ENCODE results near the gene HERC6.
"Not testable (repeated sequence)": the region's sequence is repeated elsewhere in the genome, so short reads cannot be mapped to it uniquely, and the experiment has no call there.

HERC6 gene

GRCh38 chr4:88447371-88448095 lies 68.9 kb downstream of the HERC6 start:
- peak; percentile 58 to 78 (median 58) for DNase-seq

- DNase-seq = not testable (repeated sequence)
These were observed 69.6 kb downstream of the HERC6 start for GRCh38 chr4:88448211-88448765.

DNA sequence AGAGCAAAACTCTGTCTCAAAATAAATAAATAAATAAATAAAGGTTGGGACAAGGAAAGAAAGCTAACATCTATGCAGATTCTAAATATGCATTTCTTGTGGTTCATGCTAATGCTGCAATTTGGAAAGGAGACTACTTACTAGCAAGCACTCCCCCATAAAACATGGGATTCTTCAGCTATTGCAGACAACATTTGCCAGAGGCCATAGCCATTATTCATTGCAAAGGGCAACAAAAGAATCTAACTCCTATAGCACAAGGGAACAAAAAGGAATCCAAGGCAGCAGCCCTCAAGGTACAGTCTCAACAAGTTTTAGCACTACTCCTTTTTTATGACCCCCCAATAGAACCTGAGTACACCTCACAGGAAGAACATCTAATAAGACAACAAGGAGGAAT lies 70.2 kb downstream of the HERC6 start:
- DNase-seq = no peak

GRCh38 chr4:88449290-88449689 lies 70.6 kb downstream of the HERC6 start:
- no peak for DNase-seq

DNA sequence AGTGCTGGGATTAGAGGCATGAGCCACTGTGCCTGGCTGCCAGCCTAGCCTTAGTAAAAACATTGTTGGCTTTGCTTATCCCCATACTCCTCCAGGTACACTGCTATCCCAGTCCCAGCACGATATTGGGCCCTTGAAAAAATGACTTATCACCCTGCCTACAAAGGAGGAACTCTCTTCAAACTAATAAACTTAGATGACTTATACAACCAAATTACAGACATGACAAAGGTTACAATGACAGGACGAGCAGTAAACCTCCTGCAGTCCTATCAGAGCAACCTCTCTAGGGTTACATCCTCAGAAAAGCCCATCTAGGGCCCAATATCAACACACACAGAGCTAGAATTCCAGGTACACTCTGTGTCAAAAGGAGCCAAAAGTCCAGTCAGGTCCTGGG lies 72.6 kb downstream of the HERC6 start:
- no peak for DNase-seq

- DNase-seq = no peak
These were observed 74.3 kb downstream of the HERC6 start for GRCh38 chr4:88452912-88453311.

DNA sequence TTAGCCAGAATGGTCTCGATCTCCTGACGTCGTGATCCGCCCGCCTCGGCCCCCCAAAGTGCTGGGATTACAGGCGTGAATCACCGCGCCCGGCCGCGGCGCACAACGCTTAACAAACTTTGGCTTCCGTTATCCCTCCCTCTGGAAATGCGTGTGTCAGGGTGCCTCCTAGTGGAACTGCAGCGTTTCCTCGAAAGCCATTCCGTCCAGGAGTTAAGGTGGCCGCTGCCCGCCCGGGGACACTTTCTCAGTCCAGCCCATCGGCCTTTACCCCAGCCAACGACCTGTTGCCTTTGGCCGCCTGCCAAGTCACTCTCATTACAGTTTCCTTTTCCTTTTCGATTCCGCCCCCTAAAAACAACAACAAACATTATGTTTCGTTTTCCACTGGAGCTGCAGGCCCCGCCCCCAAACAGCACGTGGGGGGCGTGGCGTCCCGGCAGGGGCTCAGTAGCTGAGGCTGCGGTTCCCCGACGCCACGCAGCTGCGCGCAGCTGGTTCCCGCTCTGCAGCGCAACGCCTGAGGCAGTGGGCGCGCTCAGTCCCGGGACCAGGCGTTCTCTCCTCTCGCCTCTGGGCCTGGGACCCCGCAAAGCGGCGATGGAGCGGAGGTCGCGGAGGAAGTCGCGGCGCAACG lies 78.1 kb downstream of the HERC6 start, which contains the start of gene HERC5:
Gene HERC5 (plus strand): TSS at position 450 of the 637 bp plus-strand sequence. CDS start 151 bp downstream, at position 601.
- peak; percentile 99 for DNase-seq

DNA sequence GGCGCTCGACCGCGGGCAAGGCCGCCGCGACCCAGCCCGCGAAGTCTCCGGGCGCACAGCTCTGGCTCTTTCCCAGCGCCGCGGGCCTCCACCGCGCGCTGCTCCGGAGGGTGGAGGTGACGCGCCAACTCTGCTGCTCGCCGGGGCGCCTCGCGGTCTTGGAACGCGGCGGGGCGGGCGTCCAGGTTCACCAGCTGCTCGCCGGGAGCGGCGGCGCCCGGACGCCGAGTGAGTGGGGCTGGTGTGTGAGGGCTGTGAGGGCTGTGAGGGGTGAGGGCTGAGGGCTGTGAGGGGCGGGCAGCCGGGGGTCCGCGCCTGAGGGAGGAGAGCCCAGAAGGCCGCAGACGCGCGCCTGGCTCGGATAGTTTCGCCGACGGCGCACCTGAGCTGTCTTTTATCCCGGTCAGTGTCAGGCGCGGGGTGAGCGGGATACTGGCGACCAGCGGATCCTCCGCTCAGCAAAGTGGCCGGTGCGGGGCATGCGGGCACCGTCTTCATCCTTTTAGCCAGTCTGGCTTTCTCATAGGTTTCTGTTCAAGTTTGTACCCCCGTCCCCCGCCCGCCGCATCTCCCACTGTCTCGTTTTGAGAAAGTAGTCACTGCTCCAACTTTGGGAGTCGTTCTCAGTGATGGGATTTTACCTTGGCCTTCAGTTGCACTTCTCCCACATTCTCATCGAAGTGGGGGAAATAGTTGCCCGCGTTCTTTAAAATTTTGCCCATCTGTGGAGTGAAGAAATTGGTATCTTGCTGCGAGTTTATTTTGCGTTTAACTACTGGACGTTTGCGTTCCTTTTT lies 78.9 kb downstream of the HERC6 start:
- DNase-seq = peak in 2 of 3 donors; percentile 14 to 34

DNA sequence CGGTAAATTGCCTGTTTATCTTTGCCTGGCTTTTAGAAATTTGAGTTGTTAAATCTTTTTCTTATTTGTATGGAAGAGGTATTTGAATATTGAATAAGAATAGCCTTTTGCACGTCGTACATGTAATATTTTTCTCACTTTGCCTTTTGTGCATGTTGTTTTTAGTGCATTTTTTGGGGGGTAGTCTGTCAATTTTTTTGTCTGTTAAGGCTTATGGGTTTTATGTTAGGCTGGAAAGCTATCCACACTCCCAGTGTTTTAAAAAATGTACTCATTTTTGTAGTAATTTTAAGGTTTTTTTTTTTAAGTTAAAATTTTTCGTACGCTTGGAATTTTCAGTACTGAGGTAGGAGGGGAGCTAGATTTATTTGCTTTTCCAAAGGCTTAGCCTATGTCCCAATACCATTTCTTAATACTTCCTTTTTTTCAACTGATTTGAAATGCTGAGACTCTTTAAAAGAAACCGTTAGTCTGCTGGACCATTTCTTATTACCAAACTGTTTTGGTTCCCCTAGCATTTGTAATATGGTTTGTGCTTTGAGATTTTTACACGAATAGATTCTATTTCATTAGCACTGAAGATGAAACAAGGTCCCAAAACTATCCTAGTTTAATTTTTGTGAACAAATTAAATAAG lies 79.6 kb downstream of the HERC6 start:
- peak; percentile 19 to 74 (median 71) for DNase-seq

DNA sequence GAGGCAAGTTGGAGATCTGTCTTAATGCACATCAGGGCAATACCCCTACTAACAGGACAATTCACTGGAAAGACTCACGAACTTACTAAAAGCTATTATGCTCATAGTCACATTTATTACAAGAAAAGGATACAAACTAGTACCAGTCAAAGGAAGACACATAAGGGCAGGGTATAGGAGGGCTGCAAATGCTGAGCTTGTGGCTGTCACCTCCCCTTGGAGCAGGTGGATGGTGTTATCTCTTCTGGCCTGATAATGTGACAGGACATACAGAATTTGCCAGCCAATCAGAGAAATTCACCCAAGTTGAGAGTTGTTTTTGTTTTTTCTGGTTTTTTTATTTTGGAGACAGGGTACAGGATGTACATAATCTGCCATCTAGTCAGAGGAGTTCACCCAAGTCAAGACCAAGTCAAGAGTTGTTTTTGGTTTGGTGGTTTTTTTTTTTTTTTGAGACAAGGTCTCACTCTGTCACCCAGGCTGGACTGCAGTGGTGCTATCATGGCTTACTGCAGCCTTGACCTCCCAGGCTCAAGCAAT lies 87.1 kb downstream of the HERC6 start:
- DNase-seq = no peak

GRCh38 chr4:88467392-88467791 lies 88.7 kb downstream of the HERC6 start:
- DNase-seq = no peak

- no peak for DNase-seq
These were observed 98.7 kb downstream of the HERC6 start for GRCh38 chr4:88477229-88477860.

DNA sequence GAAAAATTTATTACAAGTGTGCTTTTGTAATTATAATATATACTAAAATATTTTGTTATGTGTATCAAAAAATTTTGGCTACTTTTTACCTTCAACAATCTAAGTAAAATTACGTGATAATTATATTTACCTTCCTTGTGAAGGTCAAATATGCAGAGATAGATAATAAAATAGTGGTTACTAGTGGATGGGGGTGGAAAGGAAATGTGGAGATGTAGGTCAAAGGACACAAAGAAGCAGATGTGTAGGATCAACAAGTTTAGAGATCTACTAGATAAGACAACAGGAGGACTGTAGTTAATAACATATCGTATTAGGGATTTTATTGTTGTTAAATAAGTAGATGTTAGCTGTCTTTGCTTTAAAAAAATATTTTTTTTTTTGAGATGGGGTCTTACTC lies 99.6 kb downstream of the HERC6 start:
- no peak for DNase-seq

DNA sequence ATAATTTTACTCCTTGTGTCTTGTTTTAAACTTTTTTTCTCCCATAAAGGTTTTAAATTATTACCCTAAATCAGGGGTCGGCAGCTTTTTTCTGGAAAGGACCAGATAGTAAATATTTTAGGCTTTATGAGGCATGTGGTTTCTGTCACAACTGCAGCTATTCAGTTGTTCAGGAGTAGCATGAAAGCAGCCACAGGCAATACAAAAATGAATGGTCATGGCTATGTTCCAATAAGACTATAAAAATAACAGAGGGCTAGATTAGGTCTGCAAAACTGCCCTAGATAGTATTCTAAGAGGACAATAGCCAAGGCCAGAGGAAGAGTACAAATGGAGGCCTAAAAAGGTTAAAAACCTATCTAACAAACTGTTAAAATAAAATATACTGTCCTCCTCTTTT lies 102.9 kb downstream of the HERC6 start:
- DNase-seq = no peak

DNA sequence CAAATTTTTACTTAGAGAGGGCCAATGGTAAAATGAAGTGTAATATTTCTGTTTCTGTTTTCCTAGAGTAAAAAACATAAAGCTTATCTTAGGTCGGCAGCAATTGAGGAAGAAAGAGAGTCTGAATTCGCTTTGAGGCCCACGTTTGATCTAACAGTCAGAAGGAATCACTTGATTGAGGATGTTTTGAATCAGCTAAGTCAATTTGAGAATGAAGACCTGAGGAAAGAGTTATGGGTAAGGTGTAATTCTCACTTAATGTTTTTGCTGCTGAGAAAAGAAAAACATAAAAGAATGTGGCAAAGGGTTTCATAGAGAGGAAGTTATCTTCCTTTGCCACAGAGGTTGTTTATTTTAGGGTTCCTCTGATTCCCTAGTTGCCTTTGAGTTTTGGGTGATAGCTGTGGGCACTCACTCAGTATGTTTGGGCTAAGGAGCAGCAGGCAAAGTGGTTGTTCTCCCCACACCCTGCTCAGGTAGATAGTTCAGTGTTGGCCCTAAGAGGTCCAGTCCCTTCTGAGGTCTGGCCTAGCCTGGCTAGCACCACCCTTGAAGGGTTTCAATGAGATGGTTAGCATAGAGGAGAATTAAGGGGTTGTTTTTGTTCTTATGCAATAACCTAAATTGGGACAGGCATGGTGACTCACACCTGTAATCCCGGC lies 110.6 kb downstream of the HERC6 start:
- DNase-seq = no peak
